Motor neuron (in vitro differentiated cells): ENCODE measurements around the gene BBS9. TPM values are rescaled to one million over a fixed set of nuclear protein-coding genes. Genes with fewer than 3 reads are reported as not detected.

Experiments used
- ATAC-seq, 8 experiments: fragments of 200-7000 bp; cut with Tn5 transposase; replicated peaks in 6 of 8; 2 replicates each; pipeline ENCODE4 v1.8.0; 2021; ENCODE audit warnings: mild to moderate bottlenecking in 8 of 8, moderate library complexity in 8 of 8
- H3K27ac ChIP-seq, 2 donors: fragments of 250-450 bp; sonication (Bioruptor Pico); 2 replicates each; pipeline ENCODE4 v1.9.0; 2021; ENCODE audit warnings: antibody characterized with exemption in 2 of 2, mild to moderate bottlenecking in 2 of 2, moderate library complexity in 1 of 2
- H3K4me1 ChIP-seq, 2 donors: fragments of 250-450 bp; sonication (Bioruptor Pico); replicated peaks in 1 of 2; 2 replicates each; pipeline ENCODE4 v1.6.1; 2021; ENCODE audit warnings: antibody characterized with exemption in 2 of 2, mild to moderate bottlenecking in 2 of 2, moderate library complexity in 1 of 2
- H3K4me3 ChIP-seq, 5 donors: fragments of 250-450 bp; sonication (Bioruptor Pico); 2 replicates each; pipeline ENCODE4 v1.9.0; 2021; ENCODE audit warnings: antibody characterized with exemption in 5 of 5, mild to moderate bottlenecking in 5 of 5, moderate library complexity in 4 of 5
- WGBS, 10 experiments: fragments of 450-650 bp; shearing (Covaris generic); methylation state at CpG; one replicate each; pipeline ENCODE4 v1.0.0; 2022; 5-methylcytosine and 5-hydroxymethylcytosine counted together
- in situ Hi-C, 9 experiments: fragments of 400-800 bp; cut with MboI; loops; one replicate each; pipeline ENCODE4 v1.15.0; 2021; ENCODE audit warnings: low sequenced_read_pairs in 9 of 9, low pct_unique_long_range_greater_than_20kb in 2 of 9; ENCODE audit not compliant: unreplicated experiment in 9 of 9
- total RNA-seq, 8 experiments: library from RNA; unstranded; fragments of 300-600 nt; gene quantifications; 2 replicates each; pipeline versions ENCODE4 v1.2.3 to v1.2.4, GENCODE V29; 2022

BBS9 gene
- total RNA-seq, 8 experiments from 2014 or later: 11.4 to 43.5 (median 22.8) TPM

DNA sequence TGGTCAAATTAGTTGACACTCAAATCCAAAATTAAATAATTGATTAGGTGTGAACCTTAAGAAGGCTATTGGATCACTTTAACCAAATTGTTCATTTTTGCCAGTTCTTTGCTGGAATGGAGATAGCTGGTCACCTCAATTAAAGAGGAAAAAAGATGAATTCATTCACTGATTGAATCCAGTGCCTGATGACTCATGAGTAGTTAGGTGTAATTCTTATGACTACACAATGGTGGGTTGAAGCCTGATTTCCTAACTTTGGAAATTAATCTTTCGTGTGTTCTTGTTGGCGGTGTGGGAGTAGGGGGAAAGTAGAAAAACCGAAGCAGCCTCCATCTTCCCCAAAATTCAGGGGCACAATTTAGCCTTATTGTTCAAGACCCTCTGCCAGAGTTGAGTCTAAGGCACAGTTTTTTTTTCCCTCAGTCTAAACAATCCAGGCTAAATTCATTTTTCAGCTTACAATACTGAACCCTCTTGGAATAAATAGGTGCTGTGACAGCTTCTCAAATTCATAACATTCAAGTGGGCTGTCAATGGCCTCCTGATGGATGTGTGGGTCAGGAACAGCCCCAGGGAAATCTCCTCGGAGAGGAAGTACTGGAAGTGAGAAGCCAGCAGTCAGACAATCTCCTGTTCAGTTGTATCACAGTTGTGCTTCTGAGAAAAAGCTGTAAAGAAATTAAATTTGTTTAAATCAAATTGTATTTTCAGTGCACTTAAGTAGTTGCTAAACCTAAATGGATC, 356.6 kb downstream of the BBS9 start:
- H3K4me1 ChIP-seq: peaks cover 10 to 19% of the 10 kb centered on the region in 2 donors
- no peak overlapping the region for H3K4me3 ChIP-seq
- H3K27ac ChIP-seq: no peak overlapping the region
- ATAC-seq: peak in 5 of 8 experiments; percentile 22 to 79 (median 37)
- WGBS, 10 experiments: 37 to 100% (median 81%) methylated on average over 1 to 4 of the region's 4 CpGs
- in situ Hi-C loops: no loop called here

GRCh38 chr7:33486633-33487032, 357.3 kb downstream of the BBS9 start:
- Histone ChIP-seq H3K4me3 (no peak overlapping the region), H3K4me1 (peaks cover 10 to 19% of the 10 kb centered on the region in 2 donors), H3K27ac (no peak overlapping the region)
- WGBS, 10 experiments: 63 to 100% (median 100%) methylated on average over 1 of the region's 1 CpG; no CpG with 5 or more reads in 3 of the 10 experiments
- ATAC-seq: peak in 4 of 8 experiments; percentile 16 to 77 (median 61)
- in situ Hi-C loops: no loop called here

GRCh38 chr7:33487998-33488682, 358.8 kb downstream of the BBS9 start:
- in situ Hi-C loops: no loop called here
- H3K4me1 ChIP-seq: peaks cover 10 to 19% of the 10 kb centered on the region in 2 donors
- no peak overlapping the region for H3K27ac ChIP-seq
- no peak overlapping the region for H3K4me3 ChIP-seq
- ATAC-seq: no peak

DNA sequence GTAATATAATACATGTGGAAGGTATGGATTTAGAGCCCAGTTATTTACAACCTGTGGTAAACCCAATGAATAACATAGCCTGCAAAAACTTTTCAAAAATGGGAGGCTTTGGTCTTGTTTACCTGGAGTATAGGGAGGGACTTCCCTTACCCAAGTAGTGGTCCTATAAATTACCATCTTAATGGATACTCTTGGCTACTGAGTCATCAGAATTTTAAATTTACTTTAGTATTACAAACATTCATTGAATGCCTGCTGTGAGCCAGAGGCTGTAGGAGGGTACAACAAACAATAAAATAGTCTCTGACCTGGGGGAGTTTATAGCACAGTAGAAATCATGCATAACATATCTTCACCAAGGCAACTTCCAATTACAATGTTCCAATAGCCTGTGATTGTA, 365.1 kb downstream of the BBS9 start:
- peaks cover 9 to 10% of the 10 kb centered on the region in 2 donors for H3K4me1 ChIP-seq
- H3K27ac ChIP-seq: no peak overlapping the region
- H3K4me3 ChIP-seq: no peak overlapping the region
- in situ Hi-C loops: no loop called here
- ATAC-seq: peak in 7 of 8 experiments; percentile 15 to 89 (median 74)

DNA sequence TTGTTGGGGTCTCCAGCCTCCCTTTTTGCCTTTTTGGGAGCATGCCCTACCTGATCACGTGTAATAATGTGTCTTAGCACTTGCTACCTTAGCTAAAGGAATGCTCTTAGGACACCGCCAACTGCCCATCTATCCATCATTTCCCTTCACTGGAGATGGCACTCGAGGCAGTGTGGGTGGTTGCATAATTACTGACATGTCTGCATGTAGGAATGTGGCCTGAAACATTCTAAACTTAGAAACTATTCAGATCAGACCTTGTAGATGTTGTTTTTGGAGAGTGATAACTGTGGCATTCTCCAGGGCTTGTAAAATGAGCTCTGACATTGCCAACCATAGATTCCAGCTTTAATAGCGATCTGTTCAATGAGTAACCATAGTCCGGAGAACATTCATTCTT, 365.8 kb downstream of the BBS9 start:
- no peak overlapping the region for H3K4me3 ChIP-seq
- WGBS, 10 experiments: 0 to 61% (median 55%) methylated on average over 1 to 5 of the region's 5 CpGs; no CpG with 5 or more reads in 2 of the 10 experiments

GRCh38 chr7:33497051-33497450, 367.7 kb downstream of the BBS9 start:
- Histone ChIP-seq H3K4me3 (no peak overlapping the region), H3K4me1 (peaks cover 9 to 10% of the 10 kb centered on the region in 2 donors), H3K27ac (no peak overlapping the region)
- 64 to 100% (median 100%) methylated on average over 1 to 2 of the region's 2 CpGs; no CpG with 5 or more reads in 1 of the 10 experiments for WGBS, 10 experiments
- ATAC-seq: no peak
- in situ Hi-C loops: no loop called here

More for the DNA sequence above, 365.8 kb downstream of the BBS9 start:
- in situ Hi-C loops: no loop called here
- peak in 5 of 8 experiments; percentile 17 to 72 (median 56) for ATAC-seq
- Histone ChIP-seq H3K27ac (no peak overlapping the region), H3K4me1 (peaks cover 9 to 10% of the 10 kb centered on the region in 2 donors)

DNA sequence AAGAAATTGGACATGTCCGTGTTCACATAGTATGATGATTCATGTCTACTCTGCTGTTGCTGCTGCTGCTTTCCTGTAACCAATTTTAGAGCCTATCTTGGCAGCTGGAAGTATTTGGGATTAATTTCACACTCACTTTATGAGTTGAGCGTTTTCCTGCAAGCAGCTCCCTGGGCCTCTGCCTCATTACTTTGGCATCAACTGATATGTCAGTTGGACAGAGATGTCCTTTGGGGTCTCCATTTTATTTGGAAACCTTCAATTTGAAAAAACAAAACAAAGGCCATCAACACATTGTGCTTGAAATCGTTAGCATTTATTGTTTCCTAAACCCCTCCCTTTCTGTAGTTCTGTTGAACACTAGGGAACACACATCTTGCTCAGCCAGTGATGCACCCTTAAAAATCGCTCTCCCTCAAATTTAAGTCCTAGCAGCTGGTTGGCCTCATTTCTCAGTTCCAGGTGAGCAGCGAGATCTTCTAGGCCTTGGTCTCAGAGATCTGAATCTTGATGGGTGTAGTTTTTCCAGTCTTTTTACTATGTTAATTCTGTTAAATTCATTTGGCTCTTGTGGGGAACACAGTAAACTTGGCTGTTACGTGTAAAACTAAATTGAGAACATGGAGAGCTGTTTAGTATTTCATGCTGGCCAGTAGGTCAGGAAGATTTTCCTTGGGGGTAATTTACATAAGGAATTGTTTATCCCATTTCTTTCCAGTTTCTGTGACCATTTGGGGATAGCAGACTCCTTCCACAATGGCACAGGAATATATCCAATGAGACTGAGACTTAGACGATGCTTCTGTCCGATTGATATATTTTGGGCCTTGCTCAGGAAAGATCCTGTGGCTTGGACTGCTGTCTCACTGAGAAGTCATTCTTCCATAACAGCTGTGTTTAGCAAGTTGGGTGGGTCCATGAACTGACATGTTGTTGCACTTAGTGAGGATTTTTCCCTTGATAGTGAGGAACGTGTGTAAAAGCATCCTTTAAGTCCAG, 371.6 kb downstream of the BBS9 start:
- peak in 2 of 8 experiments; percentile 21 to 69 for ATAC-seq

GRCh38 chr7:33503014-33503413, 373.6 kb downstream of the BBS9 start:
- WGBS, 10 experiments: 78 to 99% (median 94%) methylated on average over 1 to 9 of the region's 9 CpGs
- ATAC-seq: no peak
- Histone ChIP-seq H3K4me1 (no peaks in the 10 kb centered on the region), H3K27ac (no peak overlapping the region), H3K4me3 (no peak overlapping the region)
- in situ Hi-C loops: no loop called here

More for the DNA sequence above, 371.6 kb downstream of the BBS9 start:
- 22 to 100% (median 92%) methylated on average over 1 to 7 of the region's 9 CpGs for WGBS, 10 experiments
- Histone ChIP-seq H3K4me1 (no peaks in the 10 kb centered on the region), H3K4me3 (no peak overlapping the region), H3K27ac (no peak overlapping the region)
- in situ Hi-C loops: no loop called here

DNA sequence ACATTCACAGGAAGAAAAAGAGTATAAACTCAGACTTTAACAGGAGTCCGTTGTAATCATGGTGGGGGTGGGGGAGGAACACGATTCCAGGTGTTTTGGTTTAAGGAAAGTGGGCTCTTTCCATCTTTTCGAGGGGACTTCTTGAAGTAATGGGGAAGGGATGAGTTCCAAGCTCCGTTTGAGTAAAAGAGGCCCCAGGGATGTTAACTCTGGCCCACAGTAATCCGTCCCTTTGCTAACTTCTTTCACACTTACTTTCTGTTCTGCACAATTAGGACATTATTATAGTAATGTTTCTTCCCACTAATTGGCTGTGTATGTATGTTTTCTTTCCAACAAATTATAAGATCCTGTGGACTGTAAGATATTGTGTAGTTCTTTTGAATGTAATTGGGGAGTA, 374.4 kb downstream of the BBS9 start:
- Histone ChIP-seq H3K4me3 (no peak overlapping the region), H3K4me1 (no peaks in the 10 kb centered on the region), H3K27ac (no peak overlapping the region)
- 17 to 100% (median 70%) methylated on average over 1 to 5 of the region's 5 CpGs for WGBS, 10 experiments
- no peak for ATAC-seq
- in situ Hi-C loops: no loop called here

DNA sequence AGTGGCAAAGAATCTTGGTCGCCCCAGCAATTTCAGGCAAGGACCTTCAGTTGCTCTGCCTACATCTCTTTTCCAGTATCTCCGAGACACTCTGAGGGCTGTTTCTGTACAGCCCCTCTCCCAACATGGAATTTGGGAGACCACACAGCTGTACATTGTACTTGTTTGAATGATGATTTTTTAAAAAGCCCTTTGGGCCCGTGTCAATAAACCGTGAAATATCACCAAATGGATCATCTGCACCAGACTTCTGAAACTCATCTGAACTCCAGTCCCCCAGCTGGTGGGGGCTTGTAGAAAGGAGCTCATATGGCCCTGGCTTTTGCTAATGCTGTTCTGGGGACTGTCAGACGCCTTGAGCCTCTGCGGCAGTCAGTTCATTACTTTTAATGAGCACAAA, 374.9 kb downstream of the BBS9 start:
- 94 to 100% (median 98%) methylated on average over 1 to 5 of the region's 6 CpGs; no CpG with 5 or more reads in 2 of the 10 experiments for WGBS, 10 experiments
- ATAC-seq: no peak

GRCh38 chr7:33509206-33509605, 379.8 kb downstream of the BBS9 start:
- Histone ChIP-seq H3K27ac (no peak overlapping the region), H3K4me3 (no peak overlapping the region), H3K4me1 (peaks cover 4 to 6% of the 10 kb centered on the region in 2 donors)
- ATAC-seq: no peak
- 15 to 100% (median 91%) methylated on average over 1 to 3 of the region's 3 CpGs for WGBS, 10 experiments
- in situ Hi-C loops: no loop called here

More for the DNA sequence above, 374.9 kb downstream of the BBS9 start:
- Histone ChIP-seq H3K4me1 (no peaks in the 10 kb centered on the region), H3K27ac (no peak overlapping the region), H3K4me3 (no peak overlapping the region)
- in situ Hi-C loops: no loop called here

GRCh38 chr7:33511778-33512177, 382.4 kb downstream of the BBS9 start:
- Histone ChIP-seq H3K4me3 (no peak overlapping the region), H3K4me1 (peaks cover 4 to 6% of the 10 kb centered on the region in 2 donors), H3K27ac (no peak overlapping the region)
- ATAC-seq: peak in 1 of 8 experiments; percentile 27
- WGBS, 10 experiments: 31 to 100% (median 63%) methylated on average over 2 to 3 of the region's 3 CpGs; no CpG with 5 or more reads in 3 of the 10 experiments
- in situ Hi-C loops: no loop called here
